Jurkat, Clone E6-1 (cell line): ENCODE data around the gene NFATC3.
"Not testable (repeated sequence)": the region's sequence is repeated elsewhere in the genome, so short reads cannot be mapped to it uniquely, and the experiment has no call there.

Experiments
- DNase-seq: peaks from one replicate; pipeline ENCODE4 v3.0.0-alpha.2; 2011; ENCODE audit warnings: low read depth, low spot score
- H3K4me3 ChIP-seq: 2 replicates; pipeline ENCODE4 v1.5.1; 2011; ENCODE audit warnings: mild to moderate bottlenecking, low read length, control low read depth, moderate library complexity

NFATC3 gene

DNA sequence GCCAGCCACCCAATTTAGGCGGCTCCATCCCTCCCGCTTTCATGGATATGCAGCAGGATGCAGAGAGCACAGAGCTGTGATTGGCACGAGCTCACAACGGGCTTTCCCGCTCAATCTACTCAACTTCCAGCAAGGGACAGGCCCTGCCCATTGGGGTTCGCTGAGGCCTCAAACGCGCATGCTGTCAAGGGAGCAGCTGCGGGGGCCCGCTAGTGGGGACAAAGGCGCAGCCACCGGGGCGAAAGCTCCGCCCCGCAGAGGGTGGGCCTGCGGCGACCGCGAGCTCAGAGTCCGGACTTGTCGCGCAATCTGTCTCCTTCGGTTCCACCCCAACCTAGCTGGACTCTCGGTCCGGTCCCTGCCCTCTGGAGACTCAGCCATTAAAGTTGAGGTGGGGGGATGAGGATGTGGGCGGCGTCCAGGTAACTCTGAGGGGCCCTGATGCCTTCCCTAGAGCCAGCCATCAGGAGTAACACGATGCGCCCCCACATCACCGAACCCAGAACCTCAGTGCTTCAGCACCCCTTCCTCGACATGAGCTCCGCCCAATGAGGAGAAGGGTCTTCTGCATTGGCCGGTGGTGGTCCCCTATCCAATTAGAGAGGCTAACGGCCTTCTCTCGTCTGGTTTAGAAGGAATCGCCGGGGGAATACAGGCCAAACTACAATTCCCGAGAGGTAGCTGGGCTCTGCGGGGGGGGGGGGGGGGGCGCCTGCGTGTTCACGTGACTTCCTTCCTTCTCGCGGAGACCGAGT lies 489 bp upstream of the NFATC3 start:
- peak overlapping the region; percentile 79 for H3K4me3 ChIP-seq
- DNase-seq: peak; percentile 92

DNA sequence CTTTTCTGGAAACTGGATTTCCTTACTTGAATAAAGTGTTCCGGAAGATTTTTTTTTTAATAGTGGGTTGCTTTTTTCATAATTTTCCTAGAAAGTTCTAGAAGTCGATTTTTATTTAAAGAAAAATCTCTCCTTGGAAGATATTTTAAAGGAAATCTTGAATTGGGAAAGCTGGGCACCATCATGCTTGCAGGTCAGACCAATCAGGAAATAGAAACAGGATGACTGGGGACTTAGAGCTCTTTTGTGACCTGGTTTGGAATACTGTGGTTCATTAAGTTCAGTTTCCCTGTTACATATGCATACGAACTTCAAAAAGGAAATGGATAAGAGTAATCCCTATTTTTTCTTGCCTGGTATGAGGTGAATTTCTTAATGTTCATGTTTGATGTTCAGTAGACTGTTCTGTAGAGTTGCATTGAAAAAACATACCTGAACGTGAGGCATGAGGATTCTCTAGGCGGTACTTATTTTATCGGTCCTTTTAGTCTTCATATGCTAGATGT lies 1.2 kb downstream of the NFATC3 start:
- no peak for DNase-seq
- H3K4me3 ChIP-seq: peak overlapping the region; percentile 93

DNA sequence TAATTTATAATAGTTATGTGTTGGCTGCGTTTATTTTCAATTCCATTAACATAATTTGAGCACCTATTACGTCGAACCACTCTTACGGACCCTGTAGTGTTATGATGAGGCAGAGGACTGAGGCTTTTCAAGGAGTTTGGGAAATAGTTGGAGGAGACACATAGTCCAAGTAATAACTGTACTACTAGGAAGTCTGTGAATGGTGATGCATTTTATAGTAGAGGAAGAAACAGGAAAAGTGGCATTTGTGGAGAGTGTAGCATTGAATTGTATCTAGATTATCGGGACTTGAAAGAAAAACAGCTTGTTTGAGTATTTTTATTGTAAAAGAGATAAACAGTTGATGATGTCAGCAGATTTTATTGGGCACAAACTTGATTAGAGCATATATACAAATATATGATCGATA lies 1.7 kb downstream of the NFATC3 start:
- no peak for DNase-seq
- peak overlapping the region; percentile 93 for H3K4me3 ChIP-seq

DNA sequence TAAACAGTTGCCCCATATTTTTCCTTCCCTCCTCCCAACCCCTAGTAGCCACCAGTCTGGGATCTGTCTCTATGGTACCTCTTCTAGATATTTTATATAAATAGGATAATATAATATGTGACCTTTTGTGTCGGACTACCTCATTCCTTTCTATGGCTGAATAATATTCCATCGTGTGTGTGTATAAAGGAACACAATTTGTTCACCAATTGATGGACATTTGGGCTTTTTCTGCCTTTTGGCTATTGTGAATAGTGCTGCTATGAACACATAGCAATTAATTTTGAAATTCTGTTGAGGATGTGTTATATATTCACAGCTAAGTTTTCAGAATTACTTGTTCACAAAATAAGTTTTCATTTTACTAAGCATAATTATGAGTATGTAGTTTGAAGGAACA lies 2.5 kb downstream of the NFATC3 start:
- H3K4me3 ChIP-seq: no peak overlapping the region
- DNase-seq: no peak

DNA sequence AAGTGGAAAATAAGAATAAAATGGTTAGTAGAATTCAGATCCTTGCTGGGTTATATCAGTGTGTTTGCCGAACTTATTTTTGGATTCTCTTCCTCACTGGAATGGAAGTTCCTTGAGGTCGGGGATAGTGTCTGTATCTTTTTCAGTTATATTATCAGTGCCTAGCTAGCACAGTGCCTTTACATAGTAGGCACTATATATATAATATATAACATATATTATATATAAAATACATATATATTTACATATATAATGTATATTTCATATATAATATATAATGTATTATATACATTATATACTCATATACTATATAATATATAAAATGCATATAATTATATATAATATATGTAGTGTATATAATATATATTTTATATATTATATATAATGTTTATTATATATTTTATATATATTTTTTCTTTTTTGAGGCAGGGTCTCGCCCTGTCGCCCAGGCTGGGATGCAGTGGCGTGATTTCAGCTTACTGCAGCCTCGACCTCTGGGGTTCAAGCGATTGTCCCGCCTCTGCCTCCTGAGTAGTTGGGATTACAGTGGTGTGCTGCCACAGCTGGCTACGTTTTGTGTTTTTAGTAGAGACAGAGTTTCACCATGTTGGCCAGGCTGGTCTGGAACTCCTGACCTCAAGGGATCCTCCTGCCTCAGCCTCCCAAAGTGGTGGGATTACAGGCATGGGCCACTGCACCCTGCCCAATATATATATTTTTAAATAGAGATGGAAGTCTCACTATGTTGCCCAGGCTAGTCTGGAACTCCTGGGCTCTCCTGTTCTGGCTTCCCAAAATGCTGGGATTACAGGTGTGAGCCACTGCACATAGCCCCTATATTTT lies 3.2 kb downstream of the NFATC3 start:
- H3K4me3 ChIP-seq: no peak overlapping the region
- no peak for DNase-seq

DNA sequence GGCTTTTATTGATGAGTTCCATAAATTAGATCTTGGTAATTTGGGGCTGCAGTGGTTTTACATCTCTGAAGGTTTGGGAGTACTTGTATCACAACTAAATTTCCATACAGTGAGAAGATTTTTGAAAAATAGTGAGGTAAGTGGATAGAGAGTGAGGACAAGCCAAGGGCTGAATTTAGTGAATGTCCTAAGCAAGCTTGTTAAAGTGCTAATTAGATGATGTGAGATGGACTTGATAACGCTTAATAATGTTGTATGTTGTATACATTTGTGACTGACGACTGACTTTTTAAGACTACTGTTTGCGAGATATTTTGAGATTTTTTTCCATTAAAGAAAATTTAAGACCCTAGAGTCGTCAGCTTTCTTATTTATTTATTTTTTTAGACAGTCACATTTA lies 3.9 kb downstream of the NFATC3 start:
- no peak for DNase-seq
- no peak overlapping the region for H3K4me3 ChIP-seq

DNA sequence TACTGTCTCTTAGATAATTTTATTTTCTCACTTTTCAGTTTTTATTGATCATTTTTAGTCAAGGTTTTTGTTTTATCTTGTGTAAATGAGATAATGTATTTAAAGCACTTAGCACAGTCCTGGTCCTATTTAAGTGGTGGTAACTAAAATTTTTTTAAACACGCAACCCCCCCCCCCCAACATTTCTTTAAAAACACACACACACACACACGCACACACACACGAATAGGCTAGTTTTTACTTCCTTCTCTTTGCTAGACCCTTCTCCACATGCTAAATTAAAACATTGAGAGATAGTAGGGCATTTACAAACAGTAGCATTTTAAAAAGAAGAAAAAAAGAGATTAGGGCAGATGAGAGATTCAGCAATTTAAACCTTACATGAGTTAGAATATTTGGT lies 5.0 kb downstream of the NFATC3 start:
- H3K4me3 ChIP-seq: no peak overlapping the region
- no peak for DNase-seq

DNA sequence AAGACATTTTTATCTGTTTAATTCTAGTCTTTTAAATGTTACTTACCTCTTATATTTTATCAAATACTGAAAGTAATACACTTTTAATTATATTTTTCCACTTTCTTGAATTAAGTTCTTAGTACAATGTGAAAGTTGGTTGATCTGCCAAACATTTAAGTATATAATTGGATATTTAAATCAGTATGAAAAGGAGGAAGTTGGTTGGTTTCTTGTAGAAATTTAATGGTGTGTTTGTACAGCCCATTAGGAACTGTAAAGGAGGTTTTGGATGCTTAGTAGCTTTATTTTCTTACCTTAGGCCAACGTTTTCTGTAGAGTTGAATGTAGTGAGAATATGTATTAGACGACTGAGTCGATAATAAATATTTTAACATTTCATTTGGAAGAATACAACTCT lies 5.4 kb downstream of the NFATC3 start:
- no peak for DNase-seq
- H3K4me3 ChIP-seq: no peak overlapping the region

DNA sequence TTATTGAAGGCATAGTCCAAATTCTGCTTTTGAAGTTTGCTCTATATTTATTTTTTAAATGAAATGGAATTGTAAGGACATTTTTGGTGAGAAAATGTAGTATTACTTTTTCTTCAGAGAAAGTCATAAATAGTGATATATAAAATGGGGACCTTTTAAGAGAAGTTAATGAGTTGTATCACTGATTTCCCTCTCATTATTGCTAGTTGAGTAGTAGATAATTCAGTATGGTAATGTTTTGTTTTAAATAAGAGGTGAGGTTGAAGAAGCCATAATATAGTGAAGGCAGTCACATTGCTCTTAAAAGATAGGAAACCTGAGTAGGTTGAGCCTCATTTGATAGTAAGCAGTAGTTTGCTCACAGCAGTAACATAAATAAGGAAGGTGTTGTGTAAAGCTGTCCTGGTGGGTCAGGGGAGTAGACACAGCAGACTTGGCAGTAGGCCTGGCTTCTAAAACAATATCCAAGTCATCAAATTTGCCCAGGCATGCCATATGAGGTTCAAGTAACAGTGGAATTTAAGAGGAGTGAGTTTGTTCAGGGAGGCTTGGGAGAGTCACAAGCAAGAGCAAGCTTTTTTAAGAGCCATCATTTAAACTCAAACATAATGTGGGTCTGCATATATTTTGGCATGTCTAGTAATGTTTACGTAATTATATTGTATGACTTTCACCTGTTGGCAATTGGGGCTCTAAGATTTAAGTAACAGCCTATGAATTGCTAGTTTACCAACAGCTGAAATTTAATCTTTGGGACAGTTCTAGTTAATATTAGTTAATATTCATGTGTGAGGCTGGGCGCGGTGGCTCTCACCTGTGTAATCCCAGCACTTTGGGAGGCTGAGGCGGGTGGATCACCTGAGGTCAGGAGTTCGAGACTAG lies 6.5 kb downstream of the NFATC3 start:
- no peak overlapping the region for H3K4me3 ChIP-seq
- DNase-seq: no peak

DNA sequence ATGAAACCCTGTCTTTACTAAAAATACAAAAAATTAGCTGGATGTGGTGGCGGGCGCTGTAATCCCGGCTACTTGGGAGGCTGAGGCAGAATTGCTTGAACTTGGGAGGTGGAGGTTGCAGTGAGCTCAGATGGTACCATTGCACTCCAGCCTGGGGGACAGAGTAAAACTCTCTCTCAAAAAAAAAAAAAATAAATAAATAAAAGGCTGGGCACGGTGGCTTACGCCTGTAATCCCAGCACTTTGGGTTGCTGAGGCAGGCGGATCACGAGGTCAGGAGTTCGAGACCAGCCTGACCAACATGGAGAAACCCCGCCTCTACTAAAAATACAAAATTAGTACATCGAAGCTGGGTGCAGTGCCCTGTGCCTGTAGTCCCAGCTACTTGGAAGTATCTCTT lies 7.1 kb downstream of the NFATC3 start:
- not testable (repeated sequence) for H3K4me3 ChIP-seq, DNase-seq

DNA sequence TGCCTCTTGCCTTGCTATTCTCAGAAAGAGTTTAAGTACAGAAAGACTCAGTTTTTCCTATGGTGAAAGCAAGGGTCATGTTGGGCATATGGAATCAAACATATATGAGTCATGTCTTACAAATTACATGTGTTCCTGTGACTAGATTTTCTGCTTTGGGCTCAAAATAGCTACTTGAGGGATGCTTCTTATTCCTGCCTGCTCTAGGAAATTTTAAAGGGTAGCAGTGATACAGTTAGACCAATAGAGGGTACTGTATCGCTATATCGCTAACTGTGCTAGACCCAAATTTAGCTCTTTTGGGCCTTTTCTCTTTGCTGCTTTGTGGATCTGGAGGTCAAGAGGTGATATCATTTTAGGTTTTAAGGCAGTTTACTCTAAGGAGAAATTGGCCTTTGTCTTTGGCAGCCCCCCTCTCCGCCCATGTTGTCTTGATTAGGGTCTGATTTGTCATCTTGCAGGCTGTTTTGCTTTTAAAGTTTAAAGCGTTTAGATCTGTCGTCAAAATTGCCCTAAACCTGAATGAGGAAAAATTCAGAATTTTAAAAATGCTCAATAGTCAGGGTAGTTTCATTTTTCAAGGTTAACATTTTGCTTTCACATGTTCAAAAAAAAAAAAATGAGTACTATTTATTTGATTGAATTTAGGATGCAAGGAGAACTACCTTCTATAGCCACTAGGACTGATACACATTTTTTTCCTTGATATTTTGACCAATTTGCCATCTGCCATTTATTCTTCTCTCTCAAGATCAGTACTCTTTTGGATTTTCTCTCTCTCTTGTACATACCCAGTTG lies 8.8 kb downstream of the NFATC3 start:
- DNase-seq: no peak
- no peak overlapping the region for H3K4me3 ChIP-seq

DNA sequence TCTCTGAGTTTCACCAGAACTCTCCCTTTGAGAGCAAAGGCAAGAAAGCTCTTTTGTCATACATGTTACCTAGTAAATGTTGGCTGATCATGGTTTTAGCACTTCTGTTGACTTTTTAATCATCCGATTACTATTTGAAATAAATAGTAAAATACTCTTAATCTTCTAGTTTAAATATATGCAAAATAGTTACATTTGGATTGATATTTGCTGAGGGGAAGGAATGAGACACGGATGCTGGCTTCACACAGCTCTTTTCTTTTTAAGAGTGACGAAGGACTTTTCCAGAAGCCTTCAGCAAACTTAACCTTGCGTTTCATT lies 9.4 kb downstream of the NFATC3 start:
- no peak overlapping the region for H3K4me3 ChIP-seq
- DNase-seq: no peak

DNA sequence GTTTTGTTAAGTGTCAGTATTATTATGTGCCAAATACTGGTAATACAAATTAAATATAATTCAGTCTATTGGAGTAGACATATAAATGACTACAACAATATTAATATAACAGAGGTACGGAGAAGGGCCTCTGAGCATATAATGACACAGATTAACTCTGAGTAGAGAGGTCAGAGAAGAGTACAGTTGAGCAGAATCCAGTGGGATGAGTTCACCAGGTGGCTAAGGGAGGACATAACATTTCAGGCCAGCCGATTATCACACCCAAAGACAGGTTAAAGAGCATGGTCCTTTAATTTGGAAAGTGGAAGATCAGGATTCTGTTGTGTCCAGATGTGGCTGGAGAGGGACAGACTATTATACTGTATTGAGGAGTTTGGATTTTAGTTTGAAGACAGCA lies 11.3 kb downstream of the NFATC3 start:
- no peak for DNase-seq
- H3K4me3 ChIP-seq: no peak overlapping the region

DNA sequence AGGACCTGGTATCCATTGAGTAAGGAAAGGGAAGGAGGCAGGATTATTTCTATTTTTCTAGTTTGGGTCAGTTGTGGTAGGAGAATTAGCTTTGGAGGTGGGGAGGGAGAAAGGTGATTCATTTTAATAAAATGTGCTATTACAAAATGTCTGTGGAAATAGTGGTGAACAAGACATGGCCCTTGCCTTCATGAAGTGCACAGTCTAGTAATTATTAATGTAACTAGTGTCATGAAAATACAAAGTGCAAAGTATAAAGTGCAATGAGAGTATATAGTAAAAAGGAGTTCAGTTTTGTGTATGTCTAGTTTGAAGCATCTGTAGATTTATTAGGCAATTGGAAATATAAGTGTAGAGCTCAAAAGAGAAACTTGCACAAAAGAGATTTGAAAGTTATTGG lies 11.9 kb downstream of the NFATC3 start:
- DNase-seq: no peak
- no peak overlapping the region for H3K4me3 ChIP-seq

DNA sequence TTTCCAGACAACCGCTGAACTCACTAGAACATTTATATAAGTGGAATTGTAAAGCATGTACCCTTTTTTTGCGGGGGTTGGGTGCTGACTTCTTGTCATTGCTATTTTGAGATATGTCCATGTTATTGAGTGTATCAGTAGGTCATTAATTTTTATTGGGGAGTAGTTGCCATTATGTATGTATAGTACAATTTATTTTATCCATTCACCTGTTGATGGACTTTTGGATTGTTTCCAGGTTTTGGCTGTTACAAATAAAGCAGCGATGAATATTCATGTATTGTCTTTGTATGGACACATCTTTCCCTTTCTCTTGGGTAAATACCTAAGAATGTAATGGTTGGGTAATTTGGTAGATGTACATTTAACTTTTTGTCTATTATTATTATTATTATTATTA lies 12.7 kb downstream of the NFATC3 start:
- H3K4me3 ChIP-seq: no peak overlapping the region
- DNase-seq: no peak

DNA sequence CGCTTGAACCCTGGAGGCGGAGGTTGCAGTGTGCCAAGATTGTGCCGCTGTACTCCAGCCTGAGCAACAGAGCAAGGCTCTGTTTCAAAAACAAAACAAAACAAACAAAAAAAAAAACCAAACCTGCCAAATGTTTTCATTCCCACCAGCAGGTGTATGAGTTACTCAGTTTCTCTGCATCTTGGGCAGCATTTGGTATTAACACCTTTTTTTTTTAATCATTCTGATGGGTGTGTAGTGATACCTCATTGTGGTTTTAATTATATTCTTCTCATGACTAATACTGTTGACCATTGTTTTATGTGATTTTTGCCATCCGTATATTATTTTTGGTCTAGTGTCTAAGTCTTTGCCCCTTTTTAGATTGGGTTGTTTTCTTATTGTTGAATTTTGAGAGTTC lies 15.3 kb downstream of the NFATC3 start:
- H3K4me3 ChIP-seq: no peak overlapping the region
- DNase-seq: no peak

DNA sequence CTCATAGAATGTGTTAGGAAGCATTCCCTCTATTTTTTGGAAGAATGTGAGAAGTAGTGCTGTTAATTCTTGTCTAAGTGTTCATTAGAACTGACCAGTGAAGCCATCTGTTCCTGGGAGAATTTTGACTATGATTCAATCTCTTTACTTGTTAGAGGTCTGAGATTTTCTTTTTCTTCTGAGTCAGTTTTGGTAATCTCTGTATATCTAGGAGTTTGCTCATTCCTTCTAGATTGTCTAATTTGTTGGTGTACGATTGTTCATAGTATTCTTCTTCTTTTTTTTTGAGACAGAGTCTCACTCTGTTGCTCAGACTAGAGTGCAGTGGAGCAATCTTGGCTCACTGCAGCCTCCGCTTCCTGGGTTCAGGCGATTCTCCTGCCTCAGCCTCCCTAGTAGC lies 20.4 kb downstream of the NFATC3 start:
- no peak overlapping the region for H3K4me3 ChIP-seq
- DNase-seq: no peak

DNA sequence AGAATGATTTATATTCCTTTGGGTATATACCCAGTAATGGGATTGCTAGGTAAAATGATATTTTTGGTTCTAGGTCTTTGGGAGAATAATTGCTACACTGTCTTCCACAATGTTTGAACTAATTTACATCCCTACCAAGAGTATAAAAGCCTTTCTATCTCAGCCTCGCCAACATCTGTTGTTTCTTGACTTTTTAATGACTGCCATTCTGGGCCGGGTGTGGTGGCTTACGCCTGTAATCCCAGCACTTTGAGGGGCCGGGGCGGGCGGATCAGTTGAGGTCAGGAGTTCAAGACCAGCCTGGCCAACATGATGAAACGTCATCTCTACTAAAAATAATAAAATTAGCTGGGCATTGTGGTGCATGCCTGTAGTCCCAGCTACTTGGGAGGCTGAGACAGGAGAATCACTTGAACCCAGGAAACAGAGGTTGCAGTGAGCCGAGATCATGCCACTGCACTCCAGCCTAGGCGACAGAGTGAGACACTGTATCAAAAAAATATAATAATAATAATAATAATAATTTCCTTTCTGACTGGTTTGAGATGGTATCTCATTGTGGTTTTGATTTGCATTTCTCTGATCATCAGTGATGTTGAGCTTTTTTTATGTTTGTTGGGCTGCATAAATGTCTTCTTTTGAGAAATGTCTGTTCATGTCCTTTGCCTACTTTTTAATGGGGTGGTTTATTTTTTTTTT lies 22.2 kb downstream of the NFATC3 start:
- not testable (repeated sequence) for H3K4me3 ChIP-seq, DNase-seq
